Lower leg skin (tissue), 4 donors: Measurements from ENCODE around the gene DPP8. TPM values are rescaled to one million over a fixed set of nuclear protein-coding genes. Genes with fewer than 3 reads are reported as not detected.

ENCODE experiments used
- DNase-seq, 2 donors: peaks; one replicate each; pipeline ENCODE4 v3.0.0-alpha.2; 2019; ENCODE audit warnings: low spot score in 2 of 2
- H3K4me3 ChIP-seq: fragments of 200-600 bp; sonication (generic); 2 replicates; pipeline ENCODE4 v1.5.1; 2017; ENCODE audit warnings: mild to moderate bottlenecking, low read depth; ENCODE audit not compliant: poor library complexity, severe bottlenecking
- CTCF ChIP-seq, 3 donors: fragments of 450-650 bp; IDR thresholded peaks; one replicate each; pipeline ENCODE4 v1.5.1; 2016; ENCODE audit warnings: antibody characterized with exemption in 3 of 3, mild to moderate bottlenecking in 3 of 3, moderate library complexity in 2 of 3
- POLR2A ChIP-seq, 2 donors: fragments of 450-650 bp; IDR thresholded peaks; one replicate each; pipeline ENCODE4 v1.6.1; 2016 to 2017; ENCODE audit warnings: antibody characterized with exemption in 2 of 2, mild to moderate bottlenecking in 1 of 2, moderate library complexity in 1 of 2
- WGBS, 2 donors: methylation state at CpG; one replicate each; pipeline ENCODE4 v1.1.5; 2018; 5-methylcytosine and 5-hydroxymethylcytosine counted together
- intact Hi-C: fragments of 100-400 bp; cut with DNase I; formaldehyde crosslinking; loops from one replicate; pipeline ENCODE4 v1.15.0; 2023; ENCODE audit warnings: low total_unique reads
- total RNA-seq, 4 donors: library from RNA; depleted of rRNA; stranded (reverse); fragments of >200 nt; gene quantifications; one replicate each; pipeline ENCODE4 v1.1.0, GENCODE V29; 2016

DPP8 gene
- 10 to 100 TPM; 23.3 to 35.4 (median 31.1) TPM for total RNA-seq

GRCh38 chr15:65516997-65517865, at the start of gene DPP8:
Gene DPP8, minus strand, starts transcription at chr15:65517689. Its CDS starts 5,136 bp downstream, at chr15:65512553.
- intact Hi-C loops, result no loop called here
- peak; percentile 89 to 98 for DNase-seq
- TF ChIP-seq CTCF (IDR thresholded peaks at IDR 0.05) (peak in 1 of 3 donors; percentile 56), POLR2A (IDR thresholded peaks at IDR 0.05) (no peak)
- H3K4me3 ChIP-seq, result peak within 1 kb of the TSS; percentile 96
- 0 to 1% methylated on average over 34 to 47 of the region's 75 CpGs for WGBS, 2 donors

GRCh38 chr15:65561934-65562333, 44.4 kb upstream of the DPP8 start:
- TF ChIP-seq CTCF (IDR thresholded peaks at IDR 0.05) (no peak), POLR2A (IDR thresholded peaks at IDR 0.05) (no peak)
- intact Hi-C loops, result no loop called here
- no peak overlapping the region for H3K4me3 ChIP-seq
- WGBS, 2 donors, result 67 to 86% methylated on average over 6 of the region's 6 CpGs
- DNase-seq, result no peak

- intact Hi-C loops, result no loop called here
- TF ChIP-seq POLR2A (IDR thresholded peaks at IDR 0.05) (no peak), CTCF (IDR thresholded peaks at IDR 0.05) (no peak)
Observed at GRCh38 chr15:65559941-65560340, 42.5 kb upstream of the DPP8 start.

GRCh38 chr15:65558997-65559760, 41.7 kb upstream of the DPP8 start:
- intact Hi-C loops, result no loop called here
- 93 to 97% methylated on average over 6 of the region's 6 CpGs for WGBS, 2 donors
- TF ChIP-seq CTCF (IDR thresholded peaks at IDR 0.05) (no peak), POLR2A (IDR thresholded peaks at IDR 0.05) (no peak)

More at GRCh38 chr15:65559941-65560340, 42.5 kb upstream of the DPP8 start:
- H3K4me3 ChIP-seq, result no peak overlapping the region
- no peak for DNase-seq

GRCh38 chr15:65558336-65558735, 40.8 kb upstream of the DPP8 start:
- no peak overlapping the region for H3K4me3 ChIP-seq
- 90 to 94% methylated on average over 5 of the region's 5 CpGs for WGBS, 2 donors
- TF ChIP-seq CTCF (IDR thresholded peaks at IDR 0.05), result no peak
- TF ChIP-seq POLR2A (IDR thresholded peaks at IDR 0.05), result no peak
- no peak for DNase-seq
- intact Hi-C loops, result no loop called here

More at GRCh38 chr15:65558997-65559760, 41.7 kb upstream of the DPP8 start:
- H3K4me3 ChIP-seq, result no peak overlapping the region
- no peak for DNase-seq
